Fibroblast of lung (primary cell): ENCODE measurements around the gene PDGFC. TPM values are rescaled to one million over a fixed set of nuclear protein-coding genes. Genes with fewer than 3 reads are reported as not detected.

Source experiments
- DNase-seq, 2 donors: peaks; one replicate each; pipeline versions ENCODE4 v3.0.0 to v3.0.0-alpha.2; 2010; ENCODE audit warnings: low read depth in 2 of 2
- H2AFZ ChIP-seq: 2 replicates; pipeline ENCODE4 v1.5.1; 2012; ENCODE audit warnings: low read length, control low read depth, inconsistent platforms
- H3K27ac ChIP-seq: 2 replicates; pipeline ENCODE4 v1.5.1; 2011; ENCODE audit warnings: low read length, control low read depth; ENCODE audit not compliant: insufficient read depth
- H3K27me3 ChIP-seq: 2 replicates; pipeline ENCODE4 v1.5.1; 2011; ENCODE audit warnings: mild to moderate bottlenecking, low read length; ENCODE audit not compliant: control insufficient read depth, insufficient read depth
- H3K36me3 ChIP-seq: 2 replicates; pipeline ENCODE4 v1.5.1; 2011; ENCODE audit warnings: low read length; ENCODE audit not compliant: control insufficient read depth, insufficient read depth
- H3K4me1 ChIP-seq: 2 replicates; pipeline ENCODE4 v1.5.1; 2011; ENCODE audit warnings: low read length; ENCODE audit not compliant: control insufficient read depth, insufficient read depth; ENCODE audit errors: extremely low read depth
- H3K4me2 ChIP-seq: 2 replicates; pipeline ENCODE4 v1.5.1; 2011; ENCODE audit warnings: low read length, control low read depth; ENCODE audit not compliant: insufficient read depth; ENCODE audit errors: extremely low read depth
- H3K4me3 ChIP-seq, 4 experiments: fragments of 200-600 bp in 1 of 4; sonication (generic) in 1 of 4; replicated peaks in 1 of 4; 2 replicates each; pipeline ENCODE4 v1.5.1; 2011 to 2016; ENCODE audit warnings: low read length in 4 of 4, low read depth in 3 of 4, mild to moderate bottlenecking in 3 of 4, control low read depth in 2 of 4, inconsistent platforms in 1 of 4, mixed read lengths in 1 of 4; ENCODE audit not compliant: insufficient read depth in 1 of 4; ENCODE audit errors: control extremely low read depth in 1 of 4
- H3K79me2 ChIP-seq: 2 replicates; pipeline ENCODE4 v1.5.1; 2012; ENCODE audit warnings: mild to moderate bottlenecking, low read length, inconsistent platforms; ENCODE audit not compliant: control insufficient read depth, insufficient read depth
- H3K9ac ChIP-seq: 2 replicates; pipeline ENCODE4 v1.5.1; 2011; ENCODE audit warnings: mild to moderate bottlenecking, low read length, control low read depth; ENCODE audit not compliant: insufficient read depth
- H3K9me3 ChIP-seq: 2 replicates; pipeline ENCODE4 v1.5.1; 2012; ENCODE audit warnings: low read depth, low read length; ENCODE audit not compliant: control insufficient read depth, insufficient read depth
- H4K20me1 ChIP-seq: 2 replicates; pipeline ENCODE4 v1.5.1; 2011; ENCODE audit warnings: low read length; ENCODE audit not compliant: control insufficient read depth, insufficient read depth; ENCODE audit errors: extremely low read depth
- EZH2 ChIP-seq: IDR thresholded peaks from 2 replicates; pipeline ENCODE4 v1.5.1; 2012; ENCODE audit warnings: low read length, control low read depth, mild to moderate bottlenecking; ENCODE audit errors: missing control alignments
- polyA plus RNA-seq, 2 donors: library from polyadenylated mRNA; depleted of rRNA in 1 of 2; stranded (reverse) in 1 of 2; unstranded in 1 of 2; fragments of >200 nt; gene quantifications; 2 replicates each; pipeline ENCODE4 v1.2.1, GENCODE V29; 2011 to 2012; ENCODE audit warnings: missing spikeins in 1 of 2
- total RNA-seq: library from RNA; depleted of rRNA; stranded (reverse); fragments of >200 nt; gene quantifications from 2 replicates; pipeline ENCODE4 v1.2.1, GENCODE V29; 2014
- TF ChIP-seq, protein P1 (sequence below), 2 donors: IDR thresholded peaks in 1 of 2; conservative IDR thresholded peaks in 1 of 2; 1 replicate in 1 of 2; 2 replicates in 1 of 2; pipeline ENCODE4 v1.5.1; 2011 to 2012; ENCODE audit warnings: low read length in 2 of 2, control low read depth in 1 of 2, inconsistent platforms in 1 of 2, low read depth in 1 of 2, mild to moderate bottlenecking in 1 of 2

The PDGFC gene
- total and polyA plus RNA-seq, 2 donors (not counting 1 experiment from before 2014, with no cell fraction given), result 43.4 to 103 TPM

DNA sequence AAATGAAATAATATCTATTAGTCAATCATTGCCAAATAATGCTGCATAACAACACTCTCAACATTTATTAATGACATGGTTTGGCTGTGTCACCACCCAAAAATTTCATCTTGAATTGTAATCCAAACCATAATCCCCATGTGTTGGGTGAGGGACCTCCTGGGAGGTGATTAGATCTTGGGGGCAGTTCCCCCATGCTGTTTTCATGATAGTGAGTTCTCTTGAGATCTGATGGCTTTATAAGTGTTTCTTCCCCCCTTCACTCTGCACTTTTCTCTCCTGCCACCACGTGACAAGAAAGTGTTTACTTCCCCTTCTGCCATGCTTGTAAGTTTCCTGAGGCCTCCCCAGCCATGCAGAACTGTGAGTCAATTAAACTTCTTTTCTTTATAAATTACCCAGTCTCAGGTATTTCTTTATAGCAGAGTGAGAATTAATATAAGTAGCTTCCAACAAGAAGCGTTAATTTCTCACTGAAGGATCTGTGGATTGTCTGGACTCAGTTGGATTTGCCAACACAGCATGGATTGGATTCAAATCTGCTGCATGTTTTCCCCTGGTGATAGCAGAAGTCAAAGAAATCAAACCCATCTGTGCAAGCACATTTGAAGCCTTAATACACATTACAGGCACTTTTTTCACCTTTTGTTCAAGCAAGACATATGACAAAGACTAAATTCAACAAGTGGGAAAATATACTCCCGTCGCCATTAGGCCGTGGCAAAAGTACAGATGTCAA lies 216.6 kb downstream of the PDGFC start:
- no peak overlapping the region for H3K27ac ChIP-seq
- H3K9me3 ChIP-seq, result no peaks in the 10 kb centered on the region
- no peaks in the 10 kb centered on the region for H3K79me2 ChIP-seq
- peak; percentile 38 to 72 for DNase-seq
- H3K4me3 ChIP-seq, result no peak overlapping the region
- H2AFZ ChIP-seq, result no peak overlapping the region
- H4K20me1 ChIP-seq, result no peaks in the 10 kb centered on the region
- no peak overlapping the region for H3K4me2 ChIP-seq
- H3K4me1 ChIP-seq, result peaks cover 7% of the 10 kb centered on the region
- H3K36me3 ChIP-seq, result no peaks in the 10 kb centered on the region
- no peaks in the 10 kb centered on the region for H3K27me3 ChIP-seq
- TF ChIP-seq, protein P1, sequence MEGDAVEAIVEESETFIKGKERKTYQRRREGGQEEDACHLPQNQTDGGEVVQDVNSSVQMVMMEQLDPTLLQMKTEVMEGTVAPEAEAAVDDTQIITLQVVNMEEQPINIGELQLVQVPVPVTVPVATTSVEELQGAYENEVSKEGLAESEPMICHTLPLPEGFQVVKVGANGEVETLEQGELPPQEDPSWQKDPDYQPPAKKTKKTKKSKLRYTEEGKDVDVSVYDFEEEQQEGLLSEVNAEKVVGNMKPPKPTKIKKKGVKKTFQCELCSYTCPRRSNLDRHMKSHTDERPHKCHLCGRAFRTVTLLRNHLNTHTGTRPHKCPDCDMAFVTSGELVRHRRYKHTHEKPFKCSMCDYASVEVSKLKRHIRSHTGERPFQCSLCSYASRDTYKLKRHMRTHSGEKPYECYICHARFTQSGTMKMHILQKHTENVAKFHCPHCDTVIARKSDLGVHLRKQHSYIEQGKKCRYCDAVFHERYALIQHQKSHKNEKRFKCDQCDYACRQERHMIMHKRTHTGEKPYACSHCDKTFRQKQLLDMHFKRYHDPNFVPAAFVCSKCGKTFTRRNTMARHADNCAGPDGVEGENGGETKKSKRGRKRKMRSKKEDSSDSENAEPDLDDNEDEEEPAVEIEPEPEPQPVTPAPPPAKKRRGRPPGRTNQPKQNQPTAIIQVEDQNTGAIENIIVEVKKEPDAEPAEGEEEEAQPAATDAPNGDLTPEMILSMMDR (conservative IDR thresholded peaks at IDR 0.05 in 1 of 2, IDR thresholded peaks at IDR 0.05 in 1 of 2; ENCODE audit: low read depth in 1 of 2, low read length in 2 of 2), result no peak
- TF ChIP-seq EZH2, result no peak
- no peak overlapping the region for H3K9ac ChIP-seq

- TF ChIP-seq, protein P1 (conservative IDR thresholded peaks at IDR 0.05 in 1 of 2, IDR thresholded peaks at IDR 0.05 in 1 of 2; ENCODE audit: low read depth in 1 of 2, low read length in 2 of 2), result no peak
- TF ChIP-seq EZH2, result no peak
- Histone ChIP-seq H2AFZ (no peak overlapping the region), H3K4me3 (no peak overlapping the region), H3K9ac (no peak overlapping the region), H3K79me2 (no peaks in the 10 kb centered on the region), H3K27me3 (no peaks in the 10 kb centered on the region), H4K20me1 (no peaks in the 10 kb centered on the region), H3K36me3 (no peaks in the 10 kb centered on the region), H3K9me3 (no peaks in the 10 kb centered on the region), H3K4me1 (peaks cover 7% of the 10 kb centered on the region), H3K4me2 (peak overlapping the region; percentile 11), H3K27ac (no peak overlapping the region)
- DNase-seq, result peak in 1 of 2 donors; percentile 87
Measured at GRCh38 chr4:156751486-156751885, 220.1 kb downstream of the PDGFC start.

- H3K4me1 ChIP-seq, result peaks cover 5% of the 10 kb centered on the region
- H3K9ac ChIP-seq, result no peak overlapping the region
- no peak overlapping the region for H3K4me2 ChIP-seq
- peak; percentile 20 to 50 for DNase-seq
- H3K36me3 ChIP-seq, result no peaks in the 10 kb centered on the region
- no peaks in the 10 kb centered on the region for H3K79me2 ChIP-seq
- no peak for TF ChIP-seq EZH2
- TF ChIP-seq, protein P1 (conservative IDR thresholded peaks at IDR 0.05 in 1 of 2, IDR thresholded peaks at IDR 0.05 in 1 of 2; ENCODE audit: low read depth in 1 of 2, low read length in 2 of 2), result no peak
- H2AFZ ChIP-seq, result no peak overlapping the region
- H4K20me1 ChIP-seq, result no peaks in the 10 kb centered on the region
- no peak overlapping the region for H3K4me3 ChIP-seq
- no peaks in the 10 kb centered on the region for H3K27me3 ChIP-seq
- no peak overlapping the region for H3K27ac ChIP-seq
- no peaks in the 10 kb centered on the region for H3K9me3 ChIP-seq
Measured at GRCh38 chr4:156749426-156750403, 221.9 kb downstream of the PDGFC start.
